HPDE6-E6E7 (cell line): Measurements from ENCODE around the gene EWSR1.

ENCODE experiments used
- DNase-seq: peaks from one replicate; pipeline ENCODE4 v3.0.0; 2011; ENCODE audit warnings: missing footprints; ENCODE audit errors: extremely low spot score

The EWSR1 gene

DNA sequence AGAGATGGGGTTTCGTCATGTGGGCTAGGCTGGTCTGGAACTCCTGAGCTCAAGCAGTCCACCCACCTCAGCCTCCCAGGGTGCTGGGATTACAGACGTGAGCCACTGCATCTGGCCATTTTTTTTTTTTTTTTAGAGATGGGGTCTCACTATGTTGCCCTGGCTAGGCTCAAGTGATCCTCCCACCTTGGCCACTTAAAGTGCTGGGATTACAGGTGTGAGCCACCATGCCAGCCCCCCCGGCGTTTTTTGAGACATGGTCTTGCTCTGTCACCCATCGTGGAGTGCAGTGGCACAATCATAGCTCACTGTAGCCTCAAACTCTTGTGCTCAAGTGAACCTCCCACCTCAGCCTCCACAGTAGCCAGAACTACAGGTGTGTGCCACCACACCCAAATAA, 16.8 kb upstream of the EWSR1 start:
- no peak for DNase-seq

DNA sequence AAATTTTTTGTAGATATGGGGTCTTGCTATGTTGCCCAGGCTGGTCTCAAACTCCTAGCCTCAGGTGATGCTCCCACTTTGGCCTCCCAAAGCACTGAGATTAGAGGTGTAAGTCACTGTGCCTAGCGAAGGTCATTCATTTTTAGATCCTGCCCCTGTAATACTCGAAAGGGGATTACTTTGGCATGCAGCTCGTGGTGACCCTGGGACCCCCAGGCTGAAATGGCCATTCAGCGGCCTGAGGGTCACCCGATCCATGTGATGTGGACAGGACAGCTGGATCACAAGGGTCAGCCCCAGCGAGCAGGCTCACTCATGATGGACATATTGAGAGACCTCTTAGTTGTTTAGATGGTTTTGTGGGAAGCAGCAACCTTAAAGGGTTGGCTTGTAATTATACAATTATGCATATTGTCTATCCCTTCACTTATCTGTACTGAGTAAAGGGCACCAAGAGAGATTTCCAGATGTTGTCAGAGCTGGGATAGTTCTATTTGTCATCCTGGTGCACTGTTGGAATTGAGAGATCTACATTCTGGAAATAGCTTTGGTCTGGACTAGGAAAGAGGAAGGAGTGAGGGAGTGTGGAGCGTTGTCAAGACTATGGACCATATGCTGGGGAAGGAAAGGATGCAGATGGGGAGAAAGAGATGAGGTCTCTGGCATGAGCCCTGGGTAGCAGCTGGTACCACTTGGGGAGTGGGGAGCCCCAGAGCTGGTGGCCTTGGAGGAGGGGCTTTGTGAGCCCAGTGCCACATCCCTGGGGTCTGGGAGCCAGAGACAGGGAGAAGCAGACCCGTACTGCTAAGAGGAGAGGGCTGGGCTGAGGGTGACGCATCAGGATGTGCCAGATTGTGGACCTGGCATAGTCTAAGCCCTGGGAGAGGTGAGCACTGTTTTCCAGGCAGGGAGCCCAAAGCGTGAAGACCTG, 15.8 kb upstream of the EWSR1 start:
- no peak for DNase-seq

DNA sequence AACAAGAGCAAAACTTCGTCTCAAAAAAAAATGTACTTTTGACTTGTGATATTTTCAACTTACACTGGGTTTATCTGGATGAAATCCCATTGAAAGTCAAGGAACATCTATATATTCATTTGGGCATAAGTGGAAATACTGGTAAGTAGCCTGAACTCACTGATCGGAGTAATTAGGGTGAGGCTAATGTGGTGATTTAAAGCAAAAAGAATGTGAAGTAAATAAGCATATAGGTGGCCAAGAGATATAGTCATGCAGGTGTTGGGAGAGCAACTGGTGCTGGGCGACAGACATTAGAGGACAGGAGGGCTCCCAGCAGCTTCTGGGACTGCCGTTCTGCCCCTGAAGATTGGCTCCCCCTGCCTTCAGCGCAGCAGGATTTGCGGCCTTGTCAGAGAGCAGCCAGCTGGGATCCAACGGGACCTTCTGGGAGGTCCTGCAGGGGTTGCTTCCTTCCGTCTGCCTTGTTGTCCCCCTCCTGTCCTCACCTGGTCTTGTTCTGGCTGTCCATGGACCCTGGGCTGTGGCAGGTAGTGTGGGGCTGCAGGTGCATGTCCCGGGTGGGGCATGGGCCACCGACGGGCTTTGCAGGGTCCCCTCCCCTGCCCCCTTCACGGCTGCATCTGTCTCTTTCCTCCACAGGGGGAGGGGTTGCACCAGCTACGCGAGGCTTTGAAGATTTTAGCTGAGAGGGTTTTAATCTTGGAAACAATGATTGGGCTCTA, 14.3 kb upstream of the EWSR1 start:
- no peak for DNase-seq

DNA sequence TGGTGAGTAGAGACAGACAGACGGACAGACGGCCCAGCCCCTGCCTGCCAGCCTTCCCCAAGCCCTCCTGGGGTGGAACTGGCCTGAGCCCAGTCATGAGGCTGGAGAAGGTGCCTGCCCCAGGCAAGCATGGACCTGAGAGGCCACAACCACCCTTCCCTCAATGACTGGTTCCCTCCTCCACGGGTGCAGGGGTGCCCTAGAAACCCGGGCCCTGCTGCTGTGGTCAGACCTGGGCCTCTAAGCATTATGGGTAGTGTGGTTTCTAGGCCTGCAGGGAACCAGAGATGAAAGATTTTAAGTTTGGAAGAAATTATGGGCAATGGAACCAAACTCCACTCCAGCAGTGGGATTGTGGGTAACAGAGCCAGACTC, 13.8 kb upstream of the EWSR1 start:
- DNase-seq: no peak

DNA sequence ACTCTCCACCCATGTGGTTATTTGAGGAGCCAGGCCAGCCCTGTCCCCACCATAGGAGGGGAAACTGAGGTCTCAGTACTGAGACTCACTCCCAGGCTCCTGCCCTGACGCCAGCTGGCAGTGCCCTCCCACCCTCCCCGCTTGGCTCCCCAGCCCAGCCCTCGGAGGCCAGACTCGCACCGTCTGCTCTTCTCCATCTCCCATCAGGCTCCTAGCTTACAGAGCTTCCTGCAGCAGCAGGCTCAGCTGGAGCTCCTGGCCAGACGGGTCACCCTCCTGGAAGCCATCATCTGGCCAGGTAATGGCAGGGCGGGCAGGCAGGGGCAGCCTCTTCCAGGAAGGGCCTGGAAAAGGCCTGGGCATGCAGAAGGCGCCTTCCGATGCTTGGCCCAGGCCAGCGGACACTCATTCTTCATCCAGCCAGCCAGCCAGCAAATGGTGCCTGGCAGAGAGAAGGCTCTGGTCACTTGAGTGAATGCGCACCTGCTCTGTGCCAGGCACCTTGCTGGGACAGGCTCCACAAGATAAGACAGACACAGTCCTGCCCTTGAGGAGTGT, 12.9 kb upstream of the EWSR1 start:
- no peak for DNase-seq

DNA sequence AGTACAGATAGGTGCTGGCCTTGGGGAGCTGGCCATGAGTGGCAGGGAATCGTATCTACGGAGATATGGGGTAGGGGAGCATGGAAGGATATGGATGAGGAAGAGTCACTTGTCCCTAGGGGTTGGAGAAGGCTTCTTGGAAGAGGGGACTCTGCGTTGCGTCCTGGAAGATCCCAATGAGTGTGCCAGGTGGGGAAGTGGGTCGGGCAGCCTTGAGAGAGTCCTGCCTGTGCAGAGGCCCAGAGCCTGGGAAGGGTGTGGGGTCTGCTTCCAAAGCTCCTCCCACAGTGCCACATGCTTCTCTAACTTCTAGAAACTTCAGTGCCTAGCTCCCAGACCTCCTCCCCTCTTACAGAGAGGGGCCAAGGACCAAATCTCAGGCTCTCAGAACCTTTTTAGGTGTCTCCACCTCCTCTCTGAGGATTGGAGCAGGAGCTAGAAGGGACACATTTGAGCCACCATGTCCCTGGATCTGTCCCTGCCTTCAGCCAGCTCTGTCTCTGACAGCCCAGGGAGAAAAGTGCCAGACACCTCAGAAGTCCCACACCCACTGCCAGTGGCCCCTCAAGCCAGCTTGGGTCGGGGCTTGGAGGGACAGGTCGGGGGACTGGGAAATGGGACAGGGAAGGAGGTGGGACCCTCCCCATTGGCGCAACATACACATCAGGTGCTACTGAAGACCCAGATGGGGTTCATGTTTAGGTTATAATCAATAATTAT, 11.3 kb upstream of the EWSR1 start:
- no peak for DNase-seq

DNA sequence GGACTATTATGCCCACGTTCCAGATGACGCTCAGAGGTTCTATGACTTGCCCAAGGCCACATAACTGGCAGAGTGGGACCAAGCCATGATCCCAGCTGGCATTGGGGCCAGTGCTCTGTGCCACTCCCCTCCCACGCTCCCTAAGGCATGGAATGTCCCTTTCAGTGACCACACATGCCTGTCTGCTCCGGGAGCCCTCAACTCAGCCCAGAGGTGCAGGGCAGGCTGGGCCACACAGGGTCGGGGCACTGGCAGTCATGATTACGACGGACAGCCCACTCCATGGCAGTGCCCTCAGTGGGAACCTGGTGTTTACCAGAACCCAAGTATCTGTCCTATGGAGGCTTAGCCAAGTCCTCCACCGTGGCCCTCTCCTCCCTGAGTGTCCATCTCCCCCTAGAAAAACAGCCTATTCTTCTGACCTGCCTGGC, 10.3 kb upstream of the EWSR1 start:
- DNase-seq: no peak

DNA sequence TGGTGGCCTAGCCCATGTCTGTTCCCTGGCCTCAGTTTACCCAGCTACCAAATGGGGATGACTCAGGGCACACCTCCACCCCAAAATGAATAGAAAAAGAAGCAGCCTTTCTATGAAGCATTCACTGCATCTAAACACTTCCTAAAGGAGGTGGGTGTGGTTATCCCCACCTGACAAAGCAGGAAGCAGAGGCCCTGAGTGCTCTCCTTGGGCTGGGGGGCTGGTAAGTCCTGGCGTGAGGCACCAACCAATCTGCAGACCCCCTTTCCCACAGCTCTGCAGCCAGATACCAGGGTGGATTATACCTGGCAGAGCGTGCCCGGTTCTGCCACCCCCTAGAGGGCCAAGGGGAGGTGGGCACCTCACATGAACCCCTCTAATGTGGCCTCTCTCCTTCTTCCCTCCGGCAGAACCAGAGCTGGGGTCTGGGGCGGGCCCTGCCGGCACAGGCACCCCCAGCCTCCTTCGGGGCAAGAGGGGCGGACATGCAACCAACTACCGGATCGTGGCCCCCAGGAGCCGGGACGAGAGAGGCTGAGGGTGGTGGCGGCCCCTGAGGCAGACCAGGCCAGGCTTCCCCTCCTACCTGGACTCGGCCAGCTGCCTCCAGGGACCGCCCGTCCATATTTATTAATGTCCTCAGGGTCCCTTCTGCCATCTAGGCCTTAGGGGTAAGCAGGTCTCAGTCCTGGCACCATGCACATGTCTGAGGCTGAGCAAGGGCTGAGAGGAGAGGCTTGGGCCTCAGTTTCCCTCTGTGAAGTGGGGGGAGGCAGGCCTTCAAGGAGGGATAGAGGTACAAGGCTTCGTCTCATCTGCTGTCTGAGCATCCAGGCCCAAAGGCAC, 9.4 kb upstream of the EWSR1 start:
- no peak for DNase-seq

DNA sequence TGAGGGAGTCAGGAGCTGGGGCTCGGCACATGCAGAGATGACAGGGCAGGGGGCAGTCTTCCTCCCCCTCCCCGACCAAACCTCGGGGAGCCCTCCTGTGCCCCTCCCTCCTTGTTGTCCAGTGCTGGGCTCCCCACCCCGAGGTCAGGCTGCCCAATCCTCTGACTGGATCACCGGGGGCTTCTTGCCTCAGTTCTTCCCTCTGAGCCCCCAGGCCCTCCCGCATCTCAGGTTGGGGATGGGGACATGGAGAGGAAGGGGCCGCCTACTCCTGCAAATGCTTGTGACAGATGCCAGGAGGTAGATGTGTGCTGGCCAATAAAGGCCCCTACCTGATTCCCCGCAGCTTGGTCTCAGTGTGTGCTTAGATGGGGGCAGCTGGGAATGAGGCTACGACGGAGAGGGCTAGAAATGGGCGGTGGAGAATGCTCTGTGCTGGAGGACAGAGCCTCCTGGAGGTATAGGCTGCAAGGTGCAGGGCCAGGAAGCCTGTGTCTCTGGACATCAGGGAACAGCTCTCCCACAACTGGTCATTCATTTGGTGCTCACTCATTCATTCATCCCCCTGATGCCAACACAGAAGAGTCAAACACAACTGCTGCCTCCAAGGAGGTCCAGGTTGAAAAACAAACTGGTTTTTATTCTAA, 8.7 kb upstream of the EWSR1 start:
- no peak for DNase-seq

DNA sequence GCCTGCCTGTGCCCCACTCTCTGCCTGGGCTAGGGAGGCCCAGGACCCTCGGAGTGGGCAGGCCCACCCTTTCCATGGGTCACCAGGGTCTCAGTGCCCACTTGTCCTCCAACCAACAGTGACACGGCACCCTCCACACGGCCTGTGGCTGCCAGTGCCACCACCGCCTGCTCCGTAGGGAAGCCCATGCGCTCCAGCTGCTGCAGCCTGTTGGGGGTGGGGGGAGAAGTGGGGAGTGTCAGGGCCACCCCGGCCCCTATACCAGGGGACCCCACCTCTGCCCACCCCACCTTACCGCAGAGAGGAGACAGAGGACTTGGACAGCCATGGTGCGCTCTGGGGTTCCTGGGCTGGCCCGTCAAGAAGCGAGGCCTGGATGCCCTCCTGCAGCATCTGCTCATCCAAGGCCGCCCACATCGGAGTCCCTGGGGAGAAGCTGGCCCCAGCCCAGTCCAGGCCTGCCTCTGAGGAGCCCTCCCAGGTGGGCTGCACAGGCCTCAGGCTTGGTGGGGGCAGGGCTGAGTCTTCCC, 8.0 kb upstream of the EWSR1 start:
- DNase-seq: no peak

DNA sequence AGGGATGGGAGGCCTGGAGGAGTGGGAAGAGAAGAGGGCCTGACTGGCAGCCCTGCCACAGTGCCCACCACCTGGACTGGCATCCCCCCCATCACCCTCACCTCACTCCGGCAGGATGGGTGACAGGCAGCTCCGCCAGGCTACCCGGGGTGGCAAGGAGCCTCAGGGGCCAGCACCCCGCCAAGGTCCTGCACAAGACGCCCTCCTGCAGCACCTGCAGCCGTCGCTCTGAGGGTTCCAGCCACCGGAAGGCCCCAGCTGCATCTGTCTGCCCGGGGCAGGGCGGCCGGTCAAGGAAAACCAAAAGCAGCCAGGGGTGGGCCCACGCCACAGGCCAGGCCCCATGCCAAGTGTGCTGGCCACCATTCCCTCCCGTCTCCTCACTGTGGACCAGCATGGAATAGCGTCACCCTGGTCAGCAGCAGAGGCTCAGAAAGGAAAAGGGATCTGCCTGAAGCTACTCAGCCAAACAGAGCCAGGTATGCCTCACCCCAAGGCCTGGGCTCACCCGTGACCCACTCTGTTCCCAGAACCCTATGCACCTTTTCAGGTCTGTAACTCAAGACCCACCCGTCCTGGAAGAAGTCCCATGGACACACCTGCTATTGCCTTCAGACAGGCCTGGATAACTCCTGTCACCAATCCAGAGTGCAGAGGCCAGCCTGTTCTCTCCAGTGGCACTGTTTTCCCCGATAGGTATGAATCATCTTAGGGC, 7.3 kb upstream of the EWSR1 start:
- DNase-seq: no peak

DNA sequence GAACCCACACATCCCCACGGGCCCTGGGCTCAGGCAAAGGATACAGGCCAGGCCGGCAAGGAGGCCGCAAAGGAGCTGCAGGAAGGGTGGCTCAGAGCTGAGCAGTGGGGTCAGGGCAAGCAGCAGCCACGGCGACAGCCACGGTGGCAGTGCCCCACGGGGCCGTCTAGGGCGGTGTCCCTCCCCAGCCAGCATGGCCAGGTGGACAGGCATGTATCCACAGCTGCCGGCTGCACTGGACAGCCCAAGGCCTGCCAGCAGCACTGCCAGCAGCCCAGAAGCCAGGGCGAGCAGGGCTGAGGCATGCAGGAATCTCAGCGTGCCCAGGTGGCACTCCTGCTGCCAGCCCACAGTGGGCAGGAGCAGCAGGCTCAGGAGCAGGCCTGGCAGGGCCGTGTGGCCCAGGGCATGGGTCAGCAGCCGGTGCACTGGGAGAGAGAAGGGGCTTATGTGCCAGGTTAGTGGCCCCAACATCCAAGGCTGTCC, 4.2 kb upstream of the EWSR1 start:
- DNase-seq: no peak

DNA sequence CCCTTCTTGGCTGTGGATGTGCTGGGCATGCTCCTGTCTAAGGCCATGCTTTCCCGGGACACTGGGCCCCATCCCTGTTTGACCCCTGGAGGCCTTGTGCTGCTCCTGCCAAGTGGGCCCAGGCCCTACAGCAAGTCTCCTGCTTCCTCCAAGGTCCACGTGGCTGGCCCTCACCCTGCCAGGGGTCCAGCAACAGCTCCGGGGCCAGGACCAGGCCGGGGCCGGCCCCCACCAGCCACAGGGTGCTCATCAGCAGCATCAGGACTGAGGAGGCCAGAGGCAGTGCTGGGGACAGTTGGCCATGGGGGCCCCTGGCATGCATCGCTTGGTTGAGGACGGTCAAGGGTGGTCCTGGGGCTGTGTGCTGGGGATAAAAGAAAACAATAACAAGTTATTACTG, 2.8 kb upstream of the EWSR1 start:
- no peak for DNase-seq

DNA sequence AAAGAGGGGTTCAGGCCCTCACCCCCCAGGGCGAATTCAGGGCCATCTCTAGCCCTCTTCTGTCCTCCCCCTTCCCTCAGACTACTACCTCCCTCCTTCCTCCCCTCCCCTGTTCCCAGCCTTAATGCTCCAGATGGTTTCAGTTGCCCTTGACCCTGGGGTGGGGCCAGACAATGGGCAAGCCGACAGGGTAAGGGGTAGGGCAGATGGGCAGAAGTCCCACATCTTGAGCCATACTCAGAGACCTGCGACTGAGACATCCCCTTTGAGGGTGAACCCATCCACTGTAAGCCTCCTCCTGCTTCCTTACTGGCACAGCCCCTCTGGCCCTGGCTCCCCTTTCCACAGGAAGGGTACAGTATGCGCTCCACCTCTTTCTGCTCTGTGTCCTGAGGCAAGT, 2.1 kb upstream of the EWSR1 start:
- DNase-seq: no peak

DNA sequence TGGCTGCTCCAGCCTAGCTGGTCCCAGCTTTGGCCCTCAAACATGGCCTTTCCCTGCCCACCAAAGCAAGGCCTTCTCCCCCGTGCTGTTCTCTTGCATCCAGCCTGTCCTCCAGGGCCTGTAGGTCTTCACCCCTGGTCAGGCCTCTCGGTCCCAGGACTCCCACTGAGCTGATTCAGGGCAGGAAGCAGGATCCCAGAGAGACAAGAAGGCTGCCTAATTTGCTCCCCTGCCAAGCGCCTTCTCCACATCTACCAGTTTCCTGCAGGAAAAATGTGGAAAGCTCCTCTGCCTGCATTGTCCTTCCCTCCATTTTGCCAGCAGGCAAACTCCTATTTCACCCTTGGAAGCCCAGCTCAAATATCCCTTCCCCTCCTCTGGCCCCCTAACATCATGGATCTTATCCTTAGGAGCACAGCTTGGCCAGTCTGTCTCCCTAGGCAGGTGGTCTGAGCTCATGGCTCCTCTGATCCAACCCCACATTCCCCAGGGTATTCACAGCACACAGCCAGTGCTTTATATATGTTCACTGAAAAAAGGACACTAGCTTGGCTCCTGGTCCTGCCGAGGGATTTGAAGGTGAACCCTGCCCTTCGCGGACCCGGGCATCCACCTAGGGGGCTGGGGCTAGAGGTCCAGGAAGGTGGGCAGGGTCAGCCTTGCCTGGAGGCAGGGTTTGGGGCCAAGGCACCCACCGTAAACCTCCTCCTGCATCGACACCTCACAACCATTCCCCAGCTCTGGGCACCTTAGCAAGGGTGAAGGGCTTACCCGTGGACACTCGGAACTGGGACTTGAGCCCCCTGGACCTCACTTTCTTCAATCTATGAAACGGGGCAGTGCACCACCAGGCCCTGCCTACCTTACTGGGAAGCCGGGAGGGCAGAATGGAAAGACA, 1.3 kb upstream of the EWSR1 start:
- DNase-seq: no peak

DNA sequence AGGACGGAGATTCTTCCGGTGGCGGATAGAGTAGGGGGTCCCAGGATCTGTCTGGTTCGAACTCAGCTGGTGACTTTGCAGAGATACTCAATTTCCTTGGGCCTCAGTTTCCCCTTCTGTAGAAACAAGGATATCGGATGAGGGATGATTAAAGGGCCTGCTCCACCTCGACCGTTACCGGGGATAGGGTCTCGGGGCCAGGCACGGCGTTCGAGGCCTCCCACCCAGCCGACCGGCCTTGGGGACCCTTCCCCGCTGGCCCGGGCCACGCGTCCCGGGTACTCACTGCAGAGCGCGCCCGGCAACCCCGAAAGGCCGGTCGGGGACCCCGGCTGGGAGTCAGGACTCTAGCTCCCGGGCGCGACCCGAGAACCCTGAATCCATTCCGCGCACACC, 608 bp upstream of the EWSR1 start:
- DNase-seq: no peak

DNA sequence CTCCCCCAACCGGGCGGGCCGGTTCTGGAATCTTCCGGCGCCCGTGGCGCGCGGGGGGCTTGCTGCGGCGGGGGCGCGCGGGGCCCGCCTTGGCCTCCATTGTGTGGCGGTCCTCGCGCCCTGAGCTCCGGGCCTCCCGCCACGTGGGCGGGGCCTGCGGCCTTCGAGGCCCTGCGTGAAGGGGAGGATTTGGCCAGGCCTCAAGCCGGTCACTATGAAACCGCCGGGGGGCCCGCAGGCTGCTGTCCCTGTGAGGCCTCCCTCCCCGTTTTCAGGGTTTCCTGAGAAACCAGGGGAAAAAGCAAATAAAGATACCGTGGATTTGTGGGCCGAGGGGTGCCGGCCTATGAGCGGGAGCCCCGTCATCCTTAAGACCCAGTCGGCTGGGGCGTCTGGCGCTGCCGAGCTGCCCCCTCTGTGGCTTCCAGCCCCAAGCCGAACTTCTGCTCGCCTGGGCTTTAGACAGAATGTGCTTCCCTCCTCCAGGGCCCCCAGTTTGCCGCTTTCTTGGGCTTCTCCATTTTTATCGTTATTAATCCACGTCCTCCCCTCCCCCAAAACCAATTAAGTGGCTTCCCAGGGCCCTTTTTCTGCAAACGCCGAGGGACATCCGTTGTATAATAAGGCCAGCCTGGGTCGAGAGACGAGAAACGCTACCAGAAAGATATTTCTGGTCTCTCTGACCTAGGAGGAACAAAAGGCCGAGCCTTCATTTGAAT, 602 bp downstream of the EWSR1 start:
- no peak for DNase-seq

DNA sequence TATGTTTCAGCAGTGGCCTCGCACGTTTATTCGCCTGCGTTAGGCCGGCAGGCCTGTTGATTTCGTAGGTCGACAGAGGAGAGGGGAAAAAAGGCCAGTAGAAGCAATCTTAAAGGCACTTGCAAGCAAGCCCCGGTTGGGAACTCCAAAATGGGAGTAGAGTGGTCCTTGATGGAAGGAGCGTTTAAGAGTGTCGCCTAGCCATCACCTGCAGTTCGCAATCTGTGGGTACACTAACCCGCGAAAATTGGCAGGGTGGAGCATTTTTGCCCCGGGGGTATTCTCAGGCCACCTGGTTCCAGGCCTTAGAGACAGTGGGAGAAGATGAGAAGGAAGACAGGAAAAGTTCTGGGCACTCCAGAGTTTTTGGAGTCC, 1.1 kb downstream of the EWSR1 start:
- DNase-seq: no peak
